SJCRH30 (cell line): ENCODE measurements around the gene MBD4. TPM values are rescaled to one million over a fixed set of nuclear protein-coding genes. Genes with fewer than 3 reads are reported as not detected.

Experiments used
- DNase-seq, 2 experiments: peaks; one replicate each; pipeline ENCODE4 v3.0.0-alpha.2; 2015 to 2020
- H3K27ac ChIP-seq: fragments of 250-450 bp; sonication (Bioruptor Pico); 2 replicates; pipeline ENCODE4 v1.5.1; 2020; ENCODE audit warnings: mild to moderate bottlenecking, moderate library complexity
- H3K27me3 ChIP-seq: fragments of 250-450 bp; sonication (Bioruptor Pico); 2 replicates; pipeline ENCODE4 v1.5.1; 2020; ENCODE audit warnings: mild to moderate bottlenecking, moderate library complexity
- H3K36me3 ChIP-seq: fragments of 250-450 bp; sonication (Bioruptor Pico); 2 replicates; pipeline ENCODE4 v1.5.1; 2020; ENCODE audit warnings: mild to moderate bottlenecking, moderate library complexity
- H3K4me1 ChIP-seq: fragments of 250-450 bp; sonication (Bioruptor Pico); 2 replicates; pipeline ENCODE4 v1.5.1; 2020; ENCODE audit warnings: mild to moderate bottlenecking, moderate library complexity
- H3K4me3 ChIP-seq: fragments of 250-450 bp; sonication (Bioruptor Pico); 2 replicates; pipeline ENCODE4 v1.5.1; 2020; ENCODE audit warnings: mild to moderate bottlenecking, moderate library complexity
- H3K9me3 ChIP-seq: fragments of 250-450 bp; sonication (Bioruptor Pico); replicated peaks from 2 replicates; pipeline ENCODE4 v1.5.1; 2020; ENCODE audit warnings: mild to moderate bottlenecking, moderate library complexity
- total RNA-seq: library from RNA; depleted of rRNA; stranded (reverse); fragments of >200 nt; shearing (Covaris generic); gene quantifications from 2 replicates; pipeline ENCODE4 v1.2.3, GENCODE V29; 2014

The MBD4 gene
- total RNA-seq, 1 experiment from 2014 or later = 36.7 TPM

- no peak overlapping the region for H3K27ac ChIP-seq
- H3K27me3 ChIP-seq = no peaks in the 10 kb centered on the region
- no peaks in the 10 kb centered on the region for H3K4me1 ChIP-seq
- no peaks in the 10 kb centered on the region for H3K9me3 ChIP-seq
- H3K4me3 ChIP-seq = no peak overlapping the region
- peaks cover 5% of the 10 kb centered on the region; the same call in 1 of the 2 replicates for H3K36me3 ChIP-seq
- DNase-seq = no peak
Observed at GRCh38 chr3:129474984-129475804, 35.4 kb upstream of the MBD4 start.

- Histone ChIP-seq H3K4me1 (no peaks in the 10 kb centered on the region), H3K36me3 (peaks cover 5% of the 10 kb centered on the region; the same call in 1 of the 2 replicates), H3K9me3 (no peaks in the 10 kb centered on the region), H3K4me3 (no peak overlapping the region), H3K27ac (no peak overlapping the region), H3K27me3 (no peaks in the 10 kb centered on the region)
- DNase-seq = no peak
Observed at GRCh38 chr3:129473769-129474152, 34.0 kb upstream of the MBD4 start.

GRCh38 chr3:129473067-129473768 is 33.5 kb upstream of the MBD4 start:
- no peak overlapping the region for H3K4me3 ChIP-seq
- H3K27ac ChIP-seq = no peak overlapping the region
- H3K36me3 ChIP-seq = peaks cover 5% of the 10 kb centered on the region; the same call in 1 of the 2 replicates
- H3K9me3 ChIP-seq = no peaks in the 10 kb centered on the region
- no peak for DNase-seq
- no peaks in the 10 kb centered on the region for H3K4me1 ChIP-seq
- H3K27me3 ChIP-seq = no peaks in the 10 kb centered on the region

GRCh38 chr3:129470861-129471260 is 31.1 kb upstream of the MBD4 start:
- H3K4me3 ChIP-seq = no peak overlapping the region
- no peak overlapping the region for H3K27ac ChIP-seq
- H3K4me1 ChIP-seq = no peaks in the 10 kb centered on the region
- no peaks in the 10 kb centered on the region for H3K36me3 ChIP-seq
- no peaks in the 10 kb centered on the region for H3K9me3 ChIP-seq
- no peak for DNase-seq
- no peaks in the 10 kb centered on the region for H3K27me3 ChIP-seq

- H3K9me3 ChIP-seq = no peaks in the 10 kb centered on the region
- H3K36me3 ChIP-seq = no peaks in the 10 kb centered on the region
- H3K4me3 ChIP-seq = no peak overlapping the region
- no peak overlapping the region for H3K27ac ChIP-seq
- DNase-seq = no peak
- no peaks in the 10 kb centered on the region for H3K27me3 ChIP-seq
- H3K4me1 ChIP-seq = no peaks in the 10 kb centered on the region
Observed at GRCh38 chr3:129469026-129469425, 29.3 kb upstream of the MBD4 start.

GRCh38 chr3:129467932-129468331 is 28.2 kb upstream of the MBD4 start:
- no peak overlapping the region for H3K4me3 ChIP-seq
- no peaks in the 10 kb centered on the region for H3K36me3 ChIP-seq
- no peaks in the 10 kb centered on the region for H3K4me1 ChIP-seq
- H3K27me3 ChIP-seq = no peaks in the 10 kb centered on the region
- H3K27ac ChIP-seq = no peak overlapping the region
- H3K9me3 ChIP-seq = no peaks in the 10 kb centered on the region
- no peak for DNase-seq

GRCh38 chr3:129463716-129464115 is 24.0 kb upstream of the MBD4 start:
- no peaks in the 10 kb centered on the region for H3K9me3 ChIP-seq
- no peaks in the 10 kb centered on the region for H3K4me1 ChIP-seq
- H3K27ac ChIP-seq = no peak overlapping the region
- no peaks in the 10 kb centered on the region for H3K36me3 ChIP-seq
- no peak overlapping the region for H3K4me3 ChIP-seq
- DNase-seq = no peak
- no peaks in the 10 kb centered on the region for H3K27me3 ChIP-seq

- no peaks in the 10 kb centered on the region for H3K27me3 ChIP-seq
- no peaks in the 10 kb centered on the region for H3K36me3 ChIP-seq
Observed at GRCh38 chr3:129463094-129463493, 23.3 kb upstream of the MBD4 start.

GRCh38 chr3:129462361-129462968 is 22.7 kb upstream of the MBD4 start:
- Histone ChIP-seq H3K9me3 (no peaks in the 10 kb centered on the region), H3K4me1 (no peaks in the 10 kb centered on the region), H3K4me3 (no peak overlapping the region), H3K27ac (no peak overlapping the region), H3K27me3 (no peaks in the 10 kb centered on the region), H3K36me3 (no peaks in the 10 kb centered on the region)
- DNase-seq = no peak

More at GRCh38 chr3:129463094-129463493, 23.3 kb upstream of the MBD4 start:
- no peaks in the 10 kb centered on the region for H3K4me1 ChIP-seq
- H3K4me3 ChIP-seq = no peak overlapping the region
- no peak for DNase-seq
- no peaks in the 10 kb centered on the region for H3K9me3 ChIP-seq
- H3K27ac ChIP-seq = no peak overlapping the region

- Histone ChIP-seq H3K4me1 (no peaks in the 10 kb centered on the region), H3K4me3 (no peak overlapping the region), H3K27ac (no peak overlapping the region), H3K27me3 (no peaks in the 10 kb centered on the region), H3K36me3 (no peaks in the 10 kb centered on the region), H3K9me3 (no peaks in the 10 kb centered on the region)
- no peak for DNase-seq
Observed at GRCh38 chr3:129461461-129462146, 21.9 kb upstream of the MBD4 start.

- Histone ChIP-seq H3K27ac (no peak overlapping the region), H3K27me3 (no peaks in the 10 kb centered on the region)
Observed at GRCh38 chr3:129461022-129461421, 21.3 kb upstream of the MBD4 start.

GRCh38 chr3:129460572-129460971 is 20.8 kb upstream of the MBD4 start:
- H3K4me3 ChIP-seq = no peak overlapping the region
- H3K27ac ChIP-seq = no peak overlapping the region
- H3K36me3 ChIP-seq = no peaks in the 10 kb centered on the region; the same call in 1 of the 2 replicates
- DNase-seq = no peak
- no peaks in the 10 kb centered on the region for H3K9me3 ChIP-seq
- no peaks in the 10 kb centered on the region for H3K27me3 ChIP-seq
- no peaks in the 10 kb centered on the region for H3K4me1 ChIP-seq

More at GRCh38 chr3:129461022-129461421, 21.3 kb upstream of the MBD4 start:
- no peak for DNase-seq
- no peaks in the 10 kb centered on the region for H3K9me3 ChIP-seq
- H3K4me1 ChIP-seq = no peaks in the 10 kb centered on the region
- H3K36me3 ChIP-seq = no peaks in the 10 kb centered on the region
- no peak overlapping the region for H3K4me3 ChIP-seq

- Histone ChIP-seq H3K4me3 (no peak overlapping the region), H3K4me1 (no peaks in the 10 kb centered on the region), H3K9me3 (no peaks in the 10 kb centered on the region), H3K36me3 (no peaks in the 10 kb centered on the region; the same call in 1 of the 2 replicates), H3K27ac (no peak overlapping the region), H3K27me3 (no peaks in the 10 kb centered on the region)
- DNase-seq = no peak
Observed at GRCh38 chr3:129460155-129460554, 20.4 kb upstream of the MBD4 start.

- Histone ChIP-seq H3K9me3 (no peaks in the 10 kb centered on the region), H3K4me3 (no peak overlapping the region), H3K4me1 (no peaks in the 10 kb centered on the region), H3K36me3 (no peaks in the 10 kb centered on the region; the same call in 1 of the 2 replicates), H3K27me3 (no peaks in the 10 kb centered on the region), H3K27ac (no peak overlapping the region)
- no peak for DNase-seq
Observed at GRCh38 chr3:129453732-129454131, 14.0 kb upstream of the MBD4 start.
